Astrocyte (in vitro differentiated cells and primary cell): ENCODE measurements around the gene GSK3B. TPM values are rescaled to one million over a fixed set of nuclear protein-coding genes. Genes with fewer than 3 reads are reported as not detected.

ENCODE experiments used
- DNase-seq: peaks from one replicate; pipeline ENCODE4 v3.0.0-alpha.2; 2010; ENCODE audit warnings: low read depth
- FAIRE-seq: peaks from 2 replicates; lab custom pipeline; 2011; peaks lifted over from hg19 to GRCh38; lab: Jason Lieb, UNC
- H2AFZ ChIP-seq: 2 replicates; pipeline ENCODE4 v1.6.0; 2012; ENCODE audit warnings: low read depth, low read length, inconsistent platforms
- H3K27ac ChIP-seq: 2 replicates; pipeline ENCODE4 v1.5.1; 2011; ENCODE audit warnings: low read depth, low read length, inconsistent platforms
- H3K27me3 ChIP-seq: 2 replicates; pipeline ENCODE4 v1.6.0; 2011; ENCODE audit warnings: low read length, inconsistent platforms; ENCODE audit not compliant: insufficient read depth
- H3K36me3 ChIP-seq: 2 replicates; pipeline ENCODE4 v1.5.1; 2011; ENCODE audit warnings: low read length, inconsistent platforms; ENCODE audit not compliant: insufficient read depth
- H3K4me1 ChIP-seq: 2 replicates; pipeline ENCODE4 v1.5.1; 2011; ENCODE audit warnings: low read length, inconsistent platforms; ENCODE audit not compliant: insufficient read depth
- H3K4me2 ChIP-seq: 2 replicates; pipeline ENCODE4 v1.6.0; 2012; ENCODE audit warnings: low read length, inconsistent platforms
- H3K4me3 ChIP-seq: 2 replicates; pipeline ENCODE4 v1.5.1; 2011; ENCODE audit warnings: low read depth, mild to moderate bottlenecking, low read length, inconsistent platforms; ENCODE audit not compliant: insufficient read depth
- H3K79me2 ChIP-seq: 2 replicates; pipeline ENCODE4 v1.6.0; 2012; ENCODE audit warnings: mild to moderate bottlenecking, low read length, inconsistent platforms; ENCODE audit not compliant: insufficient read depth
- H3K9ac ChIP-seq: 2 replicates; pipeline ENCODE4 v1.6.0; 2012; ENCODE audit warnings: mild to moderate bottlenecking, low read length, inconsistent platforms
- H3K9me3 ChIP-seq: 2 replicates; pipeline ENCODE4 v1.5.1; 2012; ENCODE audit warnings: low read depth, mild to moderate bottlenecking, low read length, inconsistent platforms; ENCODE audit not compliant: insufficient read depth
- H4K20me1 ChIP-seq: 2 replicates; pipeline ENCODE4 v1.6.0; 2012; ENCODE audit warnings: low read length, inconsistent platforms; ENCODE audit not compliant: insufficient read depth
- H3K27ac Mint-ChIP-seq: one replicate; pipeline ENCODE4 v1.8.0; 2021; ENCODE audit warnings: mild to moderate bottlenecking, mixed read lengths; ENCODE audit not compliant: unreplicated experiment
- H3K27me3 Mint-ChIP-seq: one replicate; pipeline ENCODE4 v1.8.0; 2021; ENCODE audit warnings: low read depth, mixed read lengths; ENCODE audit not compliant: unreplicated experiment
- H3K36me3 Mint-ChIP-seq: one replicate; pipeline ENCODE4 v1.8.0; 2021; ENCODE audit warnings: low read depth, mixed read lengths; ENCODE audit not compliant: unreplicated experiment
- H3K4me1 Mint-ChIP-seq: one replicate; pipeline ENCODE4 v1.8.0; 2021; ENCODE audit warnings: low read depth, mixed read lengths; ENCODE audit not compliant: unreplicated experiment
- H3K4me3 Mint-ChIP-seq: one replicate; pipeline ENCODE4 v1.8.0; 2021; ENCODE audit warnings: mild to moderate bottlenecking, moderate library complexity, mixed read lengths; ENCODE audit not compliant: unreplicated experiment
- H3K9me3 Mint-ChIP-seq: one replicate; pipeline ENCODE4 v1.8.0; 2021; ENCODE audit warnings: mild to moderate bottlenecking, mixed read lengths; ENCODE audit not compliant: unreplicated experiment
- CTCF ChIP-seq: IDR thresholded peaks from 2 replicates; pipeline ENCODE4 v1.5.1; 2011; ENCODE audit warnings: low read depth, mild to moderate bottlenecking, inconsistent platforms, low read length, moderate library complexity; ENCODE audit not compliant: insufficient read depth
- EZH2 ChIP-seq: IDR thresholded peaks from 2 replicates; pipeline ENCODE4 v1.6.1; 2012; ENCODE audit warnings: mild to moderate bottlenecking, low read length, inconsistent platforms; ENCODE audit not compliant: insufficient read depth
- total RNA-seq: library from RNA; stranded (reverse); gene quantifications from 2 replicates; pipeline ENCODE4 v1.2.1, GENCODE V29; 2021

Gene GSK3B
- total RNA-seq, 1 donor from 2014 or later = 80.6 TPM

- Mint-ChIP-seq H3K36me3 (peaks cover 11% of the 10 kb centered on the region), H3K4me1 (peaks cover 14% of the 10 kb centered on the region), H3K9me3 (no peaks in the 10 kb centered on the region), H3K4me3 (no peak overlapping the region), H3K27me3 (no peaks in the 10 kb centered on the region), H3K27ac (peak overlapping the region; percentile 67)
- no peak overlapping the region for H3K9ac ChIP-seq
- H2AFZ ChIP-seq = no peak overlapping the region
- peaks cover 14% of the 10 kb centered on the region for H3K36me3 ChIP-seq
- DNase-seq = no peak
- H3K4me2 ChIP-seq = no peak overlapping the region
- no peaks in the 10 kb centered on the region for H3K4me1 ChIP-seq
- no peaks in the 10 kb centered on the region for H3K79me2 ChIP-seq
- no peaks in the 10 kb centered on the region for H3K27me3 ChIP-seq
- TF ChIP-seq CTCF (no peak), EZH2 (no peak)
- no peaks in the 10 kb centered on the region for H3K9me3 ChIP-seq
- no peak overlapping the region for H3K4me3 ChIP-seq
- FAIRE-seq = no peak
- H4K20me1 ChIP-seq = peaks cover 4% of the 10 kb centered on the region
- no peak overlapping the region for H3K27ac ChIP-seq
These were observed 182.5 kb downstream of the GSK3B start for GRCh38 chr3:119911748-119912147.

DNA sequence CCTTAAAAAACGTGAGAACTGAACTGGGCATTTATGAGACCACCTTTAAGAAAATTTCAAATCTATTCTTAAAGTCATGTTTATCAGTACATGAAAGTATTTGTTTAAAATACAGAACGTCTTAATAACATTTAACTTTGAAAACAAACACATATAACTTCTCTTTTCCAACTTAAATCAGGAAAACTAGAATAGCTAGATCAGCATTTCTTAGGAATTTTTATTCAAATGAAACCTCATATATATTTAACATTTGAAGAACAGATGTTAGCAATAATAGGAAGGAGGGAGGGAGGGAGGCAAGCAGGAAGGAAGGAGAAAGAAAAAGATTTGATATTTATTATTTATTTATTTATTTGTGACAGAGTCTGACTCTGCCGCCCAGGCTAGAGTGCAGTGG is 192.2 kb downstream of the GSK3B start:
- Histone ChIP-seq H3K79me2 (no peaks in the 10 kb centered on the region), H3K9ac (no peak overlapping the region), H4K20me1 (no peaks in the 10 kb centered on the region), H3K4me3 (no peak overlapping the region), H3K27ac (no peak overlapping the region), H3K4me1 (no peaks in the 10 kb centered on the region), H3K4me2 (no peak overlapping the region), H3K27me3 (no peaks in the 10 kb centered on the region), H2AFZ (no peak overlapping the region), H3K36me3 (peaks cover 9% of the 10 kb centered on the region), H3K9me3 (no peaks in the 10 kb centered on the region)
- Mint-ChIP-seq H3K4me3 (no peak overlapping the region), H3K27ac (no peak overlapping the region), H3K9me3 (no peaks in the 10 kb centered on the region), H3K27me3 (no peaks in the 10 kb centered on the region), H3K36me3 (peaks cover 2% of the 10 kb centered on the region), H3K4me1 (peaks cover 5% of the 10 kb centered on the region)
- DNase-seq (no peak), FAIRE-seq (no peak)
- no peak for TF ChIP-seq CTCF
- no peak for TF ChIP-seq EZH2

DNA sequence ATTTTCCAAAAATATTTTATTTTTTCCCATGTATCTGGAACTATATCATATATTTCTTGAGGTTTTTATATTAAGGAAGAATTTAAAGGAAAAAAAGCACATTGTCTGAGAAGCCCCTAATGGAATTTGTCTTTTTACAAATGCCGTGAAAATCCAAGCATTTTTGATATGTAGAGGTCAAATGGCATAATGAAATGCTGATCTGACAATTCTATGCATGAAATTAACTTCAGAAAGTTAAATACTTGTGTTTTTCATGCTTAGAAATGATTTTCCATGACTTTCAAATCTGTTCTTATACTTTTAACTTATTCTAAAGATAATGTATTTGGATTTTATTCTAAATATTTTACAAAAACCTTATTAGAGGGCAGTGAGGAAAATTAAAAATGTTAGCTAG is 193.1 kb downstream of the GSK3B start:
- Mint-ChIP-seq H3K4me1 (no peaks in the 10 kb centered on the region), H3K27ac (no peak overlapping the region), H3K36me3 (peaks cover 2% of the 10 kb centered on the region), H3K4me3 (no peak overlapping the region), H3K9me3 (no peaks in the 10 kb centered on the region), H3K27me3 (no peaks in the 10 kb centered on the region)
- Histone ChIP-seq H3K4me2 (no peak overlapping the region), H3K9ac (no peak overlapping the region), H3K79me2 (no peaks in the 10 kb centered on the region), H3K4me3 (no peak overlapping the region), H3K36me3 (peaks cover 9% of the 10 kb centered on the region), H3K9me3 (no peaks in the 10 kb centered on the region), H3K27ac (no peak overlapping the region), H3K4me1 (no peaks in the 10 kb centered on the region), H2AFZ (no peak overlapping the region), H3K27me3 (no peaks in the 10 kb centered on the region), H4K20me1 (no peaks in the 10 kb centered on the region)
- no peak for FAIRE-seq
- TF ChIP-seq CTCF (no peak), EZH2 (no peak)
- no peak for DNase-seq
